H9 (cell line): Measurements from ENCODE around the gene GORASP1. TPM values are rescaled to one million over a fixed set of nuclear protein-coding genes. Genes with fewer than 3 reads are reported as not detected.

Experiments used
- DNase-seq: peaks from one replicate; pipeline ENCODE4 v3.0.0-alpha.2; 2017
- H2AFZ ChIP-seq: one replicate; pipeline ENCODE4 v1.6.1; 2013; ENCODE audit warnings: mild to moderate bottlenecking, low read length, control low read depth, moderate library complexity
- H2AK5ac ChIP-seq: 2 replicates; pipeline ENCODE4 v1.6.1; 2013; ENCODE audit warnings: low read length, control low read depth, mixed read lengths; ENCODE audit not compliant: insufficient read length
- H2BK120ac ChIP-seq: one replicate; pipeline ENCODE4 v1.6.1; 2013; ENCODE audit warnings: low read depth, mild to moderate bottlenecking, low read length, control low read depth, inconsistent platforms; ENCODE audit not compliant: poor library complexity, severe bottlenecking
- H2BK12ac ChIP-seq: 2 replicates; pipeline ENCODE4 v1.6.1; 2013; ENCODE audit warnings: low read length, control low read depth, mixed read lengths, low read depth; ENCODE audit not compliant: insufficient read length
- H2BK15ac ChIP-seq: 2 replicates; pipeline ENCODE4 v1.6.1; 2013; ENCODE audit warnings: low read depth, low read length, control low read depth
- H2BK20ac ChIP-seq: one replicate; pipeline ENCODE4 v1.6.1; 2013; ENCODE audit warnings: low read depth, mild to moderate bottlenecking, low read length, control low read depth, inconsistent platforms; ENCODE audit not compliant: poor library complexity, severe bottlenecking
- H2BK5ac ChIP-seq: 2 replicates; pipeline ENCODE4 v1.6.1; 2013; ENCODE audit warnings: low read length, control low read depth, mixed read lengths; ENCODE audit not compliant: insufficient read length
- H3K14ac ChIP-seq: 2 replicates; pipeline ENCODE4 v1.6.1; 2013; ENCODE audit warnings: low read length, control low read depth; ENCODE audit not compliant: insufficient read depth
- H3K18ac ChIP-seq: 2 replicates; pipeline ENCODE4 v1.6.1; 2013; ENCODE audit warnings: low read depth, mild to moderate bottlenecking, mixed read lengths, low read length, control low read depth; ENCODE audit not compliant: insufficient read length
- H3K23ac ChIP-seq: 2 replicates; pipeline ENCODE4 v1.6.1; 2013; ENCODE audit warnings: low read length, control low read depth, mixed read lengths, low read depth; ENCODE audit not compliant: insufficient read length
- H3K23me2 ChIP-seq: 2 replicates; pipeline ENCODE4 v1.6.1; 2013; ENCODE audit warnings: low read depth, mild to moderate bottlenecking, mixed read lengths, low read length, control low read depth; ENCODE audit not compliant: insufficient read length, poor library complexity, severe bottlenecking
- H3K27ac ChIP-seq: 2 replicates; pipeline ENCODE4 v1.5.1; 2013; ENCODE audit warnings: low read length, control low read depth, mixed read lengths, low read depth; ENCODE audit not compliant: insufficient read length
- H3K27me3 ChIP-seq: 2 replicates; pipeline ENCODE4 v1.6.1; 2013; ENCODE audit warnings: low read length, control low read depth, inconsistent platforms; ENCODE audit not compliant: insufficient read depth
- H3K4ac ChIP-seq: 2 replicates; pipeline ENCODE4 v1.6.1; 2013; ENCODE audit warnings: low read depth, mild to moderate bottlenecking, control low read depth, inconsistent platforms, low read length, moderate library complexity
- H3K4me1 ChIP-seq: 2 replicates; pipeline ENCODE4 v1.6.1; 2013; ENCODE audit warnings: low read length, control low read depth, inconsistent platforms; ENCODE audit not compliant: insufficient read depth
- H3K4me2 ChIP-seq: 2 replicates; pipeline ENCODE4 v1.6.1; 2013; ENCODE audit warnings: low read length, control low read depth, mixed read lengths; ENCODE audit not compliant: insufficient read length, insufficient read depth
- H3K56ac ChIP-seq: 2 replicates; pipeline ENCODE4 v1.6.1; 2013; ENCODE audit warnings: low read depth, mild to moderate bottlenecking, mixed read lengths, low read length, control low read depth; ENCODE audit not compliant: insufficient read length
- H3K79me1 ChIP-seq: 2 replicates; pipeline ENCODE4 v1.6.1; 2013; ENCODE audit warnings: low read depth, mild to moderate bottlenecking, moderate library complexity, low read length, control low read depth, inconsistent platforms; ENCODE audit not compliant: insufficient read depth, poor library complexity, severe bottlenecking
- H3K79me2 ChIP-seq: 2 replicates; pipeline ENCODE4 v1.6.1; 2013; ENCODE audit warnings: low read length, control low read depth, inconsistent platforms; ENCODE audit not compliant: insufficient read depth
- H3K9ac ChIP-seq: 2 replicates; pipeline ENCODE4 v1.6.1; 2013; ENCODE audit warnings: low read length, control low read depth, mixed read lengths; ENCODE audit not compliant: insufficient read length; ENCODE audit errors: extremely low read depth
- H3K9me3 ChIP-seq: one replicate; pipeline ENCODE4 v1.6.1; 2013; ENCODE audit warnings: low read depth, low read length, inconsistent platforms; ENCODE audit not compliant: control insufficient read depth
- H3T11ph ChIP-seq: one replicate; pipeline ENCODE4 v1.6.1; 2013; ENCODE audit warnings: mild to moderate bottlenecking, low read length, control low read depth, inconsistent platforms
- H4K20me1 ChIP-seq: one replicate; pipeline ENCODE4 v1.6.1; 2013; ENCODE audit not compliant: control insufficient read depth, insufficient read length, insufficient read depth
- H4K5ac ChIP-seq: 2 replicates; pipeline ENCODE4 v1.6.1; 2013; ENCODE audit warnings: low read depth, mild to moderate bottlenecking, mixed read lengths, low read length, control low read depth; ENCODE audit not compliant: insufficient read length
- H4K8ac ChIP-seq: replicated peaks from 2 replicates; pipeline ENCODE4 v1.6.1; 2013; ENCODE audit warnings: low read length, control low read depth, mixed read lengths, low read depth; ENCODE audit not compliant: insufficient read length
- H4K91ac ChIP-seq: 2 replicates; pipeline ENCODE4 v1.6.1; 2013; ENCODE audit warnings: low read depth, mild to moderate bottlenecking, moderate library complexity, mixed read lengths, low read length, control low read depth; ENCODE audit not compliant: insufficient read length
- H3K27ac Mint-ChIP-seq, 3 experiments: 2 replicates in 2 of 3; 3 replicates in 1 of 3; pipeline ENCODE4 v1.8.0; 2020 to 2021; ENCODE audit warnings: mixed read lengths in 3 of 3, mild to moderate bottlenecking in 1 of 3, moderate library complexity in 1 of 3
- H3K27me3 Mint-ChIP-seq: 2 replicates; pipeline ENCODE4 v1.8.0; 2021; ENCODE audit warnings: low read depth, mild to moderate bottlenecking, moderate library complexity, mixed read lengths
- H3K36me3 Mint-ChIP-seq, 3 experiments: 2 replicates in 2 of 3; 3 replicates in 1 of 3; pipeline ENCODE4 v1.8.0; 2020 to 2021; ENCODE audit warnings: low read depth in 3 of 3, mixed read lengths in 3 of 3; ENCODE audit not compliant: insufficient read depth in 1 of 3
- H3K4me1 Mint-ChIP-seq, 2 experiments: 2 replicates each; pipeline ENCODE4 v1.8.0; 2020; ENCODE audit warnings: mixed read lengths in 2 of 2
- H3K4me3 Mint-ChIP-seq, 2 experiments: 2 replicates in 1 of 2; 3 replicates in 1 of 2; pipeline ENCODE4 v1.8.0; 2020 to 2021; ENCODE audit warnings: mild to moderate bottlenecking in 2 of 2, mixed read lengths in 2 of 2, moderate library complexity in 1 of 2
- H3K9me3 Mint-ChIP-seq, 2 experiments: 2 replicates in 1 of 2; 3 replicates in 1 of 2; pipeline ENCODE4 v1.8.0; 2020; ENCODE audit warnings: mild to moderate bottlenecking in 2 of 2, mixed read lengths in 2 of 2, moderate library complexity in 1 of 2
- CTCF ChIP-seq: fragments of 200-600 bp; sonication (generic); conservative IDR thresholded peaks from 3 replicates; pipeline ENCODE4 v1.8.0; 2021; ENCODE audit warnings: antibody characterized with exemption, mild to moderate bottlenecking
- WGBS: extraction: QIAGEN DNeasy Blood & Tissue Kit; methylation state at CpG from one replicate; pipeline ENCODE4 v1.1.7; 2013; ENCODE audit warnings: missing lambda C conversion rate, low lambda C conversion rate, mixed read lengths; ENCODE audit not compliant: insufficient read length; ENCODE audit errors: extremely low coverage; 5-methylcytosine and 5-hydroxymethylcytosine counted together
- total RNA-seq: library from RNA; stranded (reverse); gene quantifications from 2 replicates; pipeline ENCODE4 v1.2.1, GENCODE V29; 2021

GORASP1 gene
- total RNA-seq, 1 experiment from 2014 or later, result 37.4 TPM

GRCh38 chr3:39106281-39106811, 1.1 kb downstream of the GORASP1 start:
- Mint-ChIP-seq H3K4me3 (peak overlapping the region; percentile 94 to 95), H3K27ac (peak overlapping the region in 1 of 3 experiments; percentile 94; a peak in 2 of 7 replicates), H3K4me1 (peaks cover 20 to 21% of the 10 kb centered on the region in 2 experiments), H3K36me3 (no peaks in the 10 kb centered on the region; a peak in 1 of 7 replicates), H3K27me3 (peaks cover 24% of the 10 kb centered on the region), H3K9me3 (no peaks in the 10 kb centered on the region)
- no peak overlapping the region for H3K27ac ChIP-seq
- H3K23ac ChIP-seq, result no peak overlapping the region
- no peaks in the 10 kb centered on the region for H3K4me1 ChIP-seq
- 0 out of 2 replicates have a peak, but pooled peaks cover 4% of the 10 kb centered on the region for H3K27me3 ChIP-seq
- H3K14ac ChIP-seq, result 0 out of 2 replicates have a peak overlapping the region, but pooled peaks have one; percentile 23
- no peaks in the 10 kb centered on the region; the same call in 1 of the 2 replicates for H3K79me2 ChIP-seq
- H4K91ac ChIP-seq, result no peak overlapping the region
- no peak overlapping the region for H3K56ac ChIP-seq
- H3T11ph ChIP-seq, result no peak overlapping the region
- no peak overlapping the region for H2BK20ac ChIP-seq
- H3K9me3 ChIP-seq, result no peaks in the 10 kb centered on the region
- no peak overlapping the region for H4K8ac ChIP-seq
- H2AK5ac ChIP-seq, result no peak overlapping the region
- H3K79me1 ChIP-seq, result no peaks in the 10 kb centered on the region
- peaks cover 15% of the 10 kb centered on the region for H3K23me2 ChIP-seq
- H2BK15ac ChIP-seq, result no peak overlapping the region
- H4K5ac ChIP-seq, result no peak overlapping the region
- no peak overlapping the region for H2BK12ac ChIP-seq
- no peaks in the 10 kb centered on the region for H4K20me1 ChIP-seq
- no peak overlapping the region for H2BK5ac ChIP-seq
- peak overlapping the region; percentile 11 for H3K9ac ChIP-seq
- DNase-seq, result peak; percentile 27
- no CpG with 5 or more reads among the region's 16 CpGs for WGBS
- no peak overlapping the region for H2AFZ ChIP-seq
- no peak overlapping the region for H3K4ac ChIP-seq
- H3K18ac ChIP-seq, result no peak overlapping the region
- H2BK120ac ChIP-seq, result no peak overlapping the region
- no peak for TF ChIP-seq CTCF
- peak overlapping the region; percentile 78 for H3K4me2 ChIP-seq
